HAP-1 (cell line): Measurements from ENCODE around the gene ITGB6.

Experiments used
- DNase-seq, 2 experiments: peaks; one replicate each; pipeline ENCODE4 v3.0.0-alpha.2; 2016 to 2020; ENCODE audit warnings: low spot score in 2 of 2
- H3K27me3 ChIP-seq: fragments of 250-450 bp; sonication (Bioruptor Pico); 2 replicates; pipeline ENCODE4 v1.5.1; 2020; ENCODE audit warnings: low read depth, mild to moderate bottlenecking, moderate library complexity
- H3K36me3 ChIP-seq: fragments of 250-450 bp; sonication (Bioruptor Pico); replicated peaks from 2 replicates; pipeline ENCODE4 v1.5.1; 2020; ENCODE audit warnings: mild to moderate bottlenecking
- H3K4me1 ChIP-seq: fragments of 250-450 bp; sonication (Bioruptor Pico); 2 replicates; pipeline ENCODE4 v1.5.1; 2020; ENCODE audit warnings: mild to moderate bottlenecking
- H3K4me3 ChIP-seq: fragments of 250-450 bp; sonication (Bioruptor Pico); 2 replicates; pipeline ENCODE4 v1.5.1; 2020; ENCODE audit warnings: mild to moderate bottlenecking, moderate library complexity
- H3K9me3 ChIP-seq: fragments of 250-450 bp; sonication (Bioruptor Pico); 2 replicates; pipeline ENCODE4 v1.5.1; 2020; ENCODE audit warnings: mild to moderate bottlenecking, moderate library complexity
- in situ Hi-C: fragments of 300-500 bp; cut with MboI; formaldehyde crosslinking; loops from 3 replicates; pipeline ENCODE4 v1.14.3; 2020; ENCODE audit warnings: low sequenced_read_pairs, inconsistent platforms, mixed read lengths

The ITGB6 gene

GRCh38 chr2:160226367-160226766 is 26.3 kb upstream of the ITGB6 start:
- Histone ChIP-seq H3K4me3 (no peak overlapping the region), H3K36me3 (no peaks in the 10 kb centered on the region), H3K4me1 (no peaks in the 10 kb centered on the region), H3K27me3 (no peaks in the 10 kb centered on the region), H3K9me3 (no peaks in the 10 kb centered on the region)
- in situ Hi-C loops: no loop called here
- no peak for DNase-seq

GRCh38 chr2:160225722-160226121 is 25.6 kb upstream of the ITGB6 start:
- in situ Hi-C loops: no loop called here
- Histone ChIP-seq H3K4me1 (no peaks in the 10 kb centered on the region), H3K27me3 (no peaks in the 10 kb centered on the region), H3K36me3 (no peaks in the 10 kb centered on the region), H3K4me3 (no peak overlapping the region), H3K9me3 (no peaks in the 10 kb centered on the region)
- no peak for DNase-seq

- Histone ChIP-seq H3K4me3 (no peak overlapping the region), H3K4me1 (no peaks in the 10 kb centered on the region)
- in situ Hi-C loops: no loop called here
Measured at GRCh38 chr2:160224507-160224906, 24.4 kb upstream of the ITGB6 start.

GRCh38 chr2:160224060-160224459 is 24.0 kb upstream of the ITGB6 start:
- no peak for DNase-seq
- Histone ChIP-seq H3K27me3 (no peaks in the 10 kb centered on the region), H3K4me1 (no peaks in the 10 kb centered on the region)

More at GRCh38 chr2:160224507-160224906, 24.4 kb upstream of the ITGB6 start:
- Histone ChIP-seq H3K9me3 (no peaks in the 10 kb centered on the region), H3K36me3 (no peaks in the 10 kb centered on the region), H3K27me3 (no peaks in the 10 kb centered on the region)
- no peak for DNase-seq

GRCh38 chr2:160223560-160223959 is 23.5 kb upstream of the ITGB6 start:
- H3K4me3 ChIP-seq: no peak overlapping the region
- H3K9me3 ChIP-seq: no peaks in the 10 kb centered on the region
- H3K4me1 ChIP-seq: no peaks in the 10 kb centered on the region
- no peaks in the 10 kb centered on the region for H3K27me3 ChIP-seq
- DNase-seq: no peak
- in situ Hi-C loops: no loop called here
- H3K36me3 ChIP-seq: no peaks in the 10 kb centered on the region

More at GRCh38 chr2:160224060-160224459, 24.0 kb upstream of the ITGB6 start:
- Histone ChIP-seq H3K36me3 (no peaks in the 10 kb centered on the region), H3K4me3 (no peak overlapping the region), H3K9me3 (no peaks in the 10 kb centered on the region)
- in situ Hi-C loops: no loop called here

- DNase-seq: no peak
- Histone ChIP-seq H3K4me3 (no peak overlapping the region), H3K4me1 (no peaks in the 10 kb centered on the region), H3K27me3 (no peaks in the 10 kb centered on the region), H3K9me3 (no peaks in the 10 kb centered on the region), H3K36me3 (no peaks in the 10 kb centered on the region)
- in situ Hi-C loops: no loop called here
Measured at GRCh38 chr2:160222546-160223283, 22.6 kb upstream of the ITGB6 start.

- Histone ChIP-seq H3K36me3 (no peaks in the 10 kb centered on the region), H3K4me3 (no peak overlapping the region), H3K4me1 (no peaks in the 10 kb centered on the region), H3K27me3 (peaks cover 5% of the 10 kb centered on the region; the same call in 1 of the 2 replicates), H3K9me3 (no peaks in the 10 kb centered on the region)
- in situ Hi-C loops: no loop called here
- no peak for DNase-seq
Measured at GRCh38 chr2:160221391-160222276, 21.6 kb upstream of the ITGB6 start.

- in situ Hi-C loops: no loop called here
- H3K4me3 ChIP-seq: no peak overlapping the region
- no peak for DNase-seq
- H3K9me3 ChIP-seq: no peaks in the 10 kb centered on the region
- no peaks in the 10 kb centered on the region for H3K36me3 ChIP-seq
- H3K27me3 ChIP-seq: peaks cover 9% of the 10 kb centered on the region; the same call in 1 of the 2 replicates
- H3K4me1 ChIP-seq: no peaks in the 10 kb centered on the region
Measured at GRCh38 chr2:160220545-160221009, 20.5 kb upstream of the ITGB6 start.

- Histone ChIP-seq H3K4me1 (no peaks in the 10 kb centered on the region), H3K9me3 (no peaks in the 10 kb centered on the region), H3K36me3 (no peaks in the 10 kb centered on the region), H3K27me3 (peaks cover 13% of the 10 kb centered on the region; the same call in 1 of the 2 replicates), H3K4me3 (no peak overlapping the region)
- DNase-seq: no peak
- in situ Hi-C loops: no loop called here
Measured at GRCh38 chr2:160220026-160220425, 20.0 kb upstream of the ITGB6 start.

GRCh38 chr2:160214461-160215445 is 14.7 kb upstream of the ITGB6 start:
- no peak for DNase-seq
- Histone ChIP-seq H3K27me3 (peaks cover 21% of the 10 kb centered on the region; the same call in 1 of the 2 replicates), H3K9me3 (no peaks in the 10 kb centered on the region), H3K36me3 (no peaks in the 10 kb centered on the region), H3K4me1 (peaks cover 3% of the 10 kb centered on the region; the same call in 1 of the 2 replicates), H3K4me3 (no peak overlapping the region)
- in situ Hi-C loops: no loop called here

- in situ Hi-C loops: no loop called here
- H3K27me3 ChIP-seq: peaks cover 21% of the 10 kb centered on the region; the same call in 1 of the 2 replicates
- no peaks in the 10 kb centered on the region for H3K9me3 ChIP-seq
- H3K4me1 ChIP-seq: peaks cover 3% of the 10 kb centered on the region; the same call in 1 of the 2 replicates
- no peak for DNase-seq
- H3K4me3 ChIP-seq: no peak overlapping the region
- no peaks in the 10 kb centered on the region for H3K36me3 ChIP-seq
Measured at GRCh38 chr2:160213511-160213910, 13.4 kb upstream of the ITGB6 start.

- Histone ChIP-seq H3K36me3 (no peaks in the 10 kb centered on the region), H3K9me3 (0 out of 2 replicates have a peak, but pooled peaks cover 3% of the 10 kb centered on the region), H3K4me1 (peaks cover 3% of the 10 kb centered on the region; the same call in 1 of the 2 replicates), H3K4me3 (no peak overlapping the region), H3K27me3 (peaks cover 13% of the 10 kb centered on the region; the same call in 1 of the 2 replicates)
- in situ Hi-C loops: no loop called here
- DNase-seq: peak; percentile 57 to 87
Measured at GRCh38 chr2:160210599-160211138, 10.6 kb upstream of the ITGB6 start.

GRCh38 chr2:160209516-160209856 is 9.4 kb upstream of the ITGB6 start:
- no peaks in the 10 kb centered on the region for H3K36me3 ChIP-seq
- H3K27me3 ChIP-seq: peaks cover 8% of the 10 kb centered on the region; the same call in 1 of the 2 replicates
- in situ Hi-C loops: no loop called here
- H3K4me1 ChIP-seq: peaks cover 3% of the 10 kb centered on the region; the same call in 1 of the 2 replicates
- 0 out of 2 replicates have a peak, but pooled peaks cover 3% of the 10 kb centered on the region for H3K9me3 ChIP-seq
- no peak overlapping the region for H3K4me3 ChIP-seq
- DNase-seq: no peak
